GM19455 (cell line): Measurements from ENCODE around the gene CAMK2N2.

Experiments
- ATAC-seq: cut with Tn5 transposase; IDR thresholded peaks from one replicate; pipeline ENCODE4 v1.9.1; 2021; ENCODE audit not compliant: unreplicated experiment

The CAMK2N2 gene

GRCh38 chr3:184240384-184241140 is 20.8 kb downstream of the CAMK2N2 start:
- ATAC-seq: no peak

GRCh38 chr3:184239708-184240107 is 21.6 kb downstream of the CAMK2N2 start:
- no peak for ATAC-seq

- ATAC-seq: no peak
Observed at GRCh38 chr3:184239221-184239620, 22.1 kb downstream of the CAMK2N2 start.

GRCh38 chr3:184238246-184238818 is 23.0 kb downstream of the CAMK2N2 start:
- ATAC-seq: no peak

GRCh38 chr3:184237807-184238206 is 23.5 kb downstream of the CAMK2N2 start:
- ATAC-seq: no peak

- no peak for ATAC-seq
Observed at GRCh38 chr3:184237211-184237610, 24.1 kb downstream of the CAMK2N2 start.

- no peak for ATAC-seq
Observed at GRCh38 chr3:184236636-184237035, 24.7 kb downstream of the CAMK2N2 start.

- ATAC-seq: no peak
Observed at GRCh38 chr3:184236033-184236410, 25.3 kb downstream of the CAMK2N2 start.

- ATAC-seq: no peak
Observed at GRCh38 chr3:184235381-184236032, 25.8 kb downstream of the CAMK2N2 start.

GRCh38 chr3:184234671-184235380 is 26.5 kb downstream of the CAMK2N2 start:
- no peak for ATAC-seq

GRCh38 chr3:184234224-184234623 is 27.1 kb downstream of the CAMK2N2 start:
- ATAC-seq: no peak

- ATAC-seq: no peak
Observed at GRCh38 chr3:184233127-184233843, 28.1 kb downstream of the CAMK2N2 start.

- ATAC-seq: no peak
Observed at GRCh38 chr3:184231671-184232070, 29.7 kb downstream of the CAMK2N2 start.

- ATAC-seq: no peak
Observed at GRCh38 chr3:184230603-184231528, 30.5 kb downstream of the CAMK2N2 start.

GRCh38 chr3:184230081-184230602 is 31.2 kb downstream of the CAMK2N2 start:
- no peak for ATAC-seq

GRCh38 chr3:184229394-184230080 is 31.8 kb downstream of the CAMK2N2 start, which contains the start of gene VWA5B2:
TSS of gene VWA5B2 (plus strand) at chr3:184229585. CDS start at chr3:184230529, 944 bp downstream.
- ATAC-seq: peak; percentile 62

GRCh38 chr3:184228376-184229137 is 32.8 kb downstream of the CAMK2N2 start:
- no peak for ATAC-seq

GRCh38 chr3:184227481-184227935 is 33.8 kb downstream of the CAMK2N2 start:
- no peak for ATAC-seq
